NCI-H82 treated with DMSO at 0.1 percent for 48 hours (cell line): Measurements from ENCODE around the gene CHCHD3.

ENCODE experiments used
- DNase-seq: peaks from one replicate; lab custom pipeline; 2025; ENCODE audit not compliant: unreplicated experiment; lab: John Stamatoyannopoulos, UW

CHCHD3 gene

GRCh38 chr7:132871419-132871818, 210.5 kb downstream of the CHCHD3 start:
- DNase-seq = no peak

GRCh38 chr7:132869166-132869861, 212.6 kb downstream of the CHCHD3 start:
- no peak for DNase-seq

- DNase-seq = no peak
Observed at GRCh38 chr7:132866551-132866950, 215.3 kb downstream of the CHCHD3 start.

GRCh38 chr7:132866144-132866531, 215.8 kb downstream of the CHCHD3 start:
- no peak for DNase-seq

DNA sequence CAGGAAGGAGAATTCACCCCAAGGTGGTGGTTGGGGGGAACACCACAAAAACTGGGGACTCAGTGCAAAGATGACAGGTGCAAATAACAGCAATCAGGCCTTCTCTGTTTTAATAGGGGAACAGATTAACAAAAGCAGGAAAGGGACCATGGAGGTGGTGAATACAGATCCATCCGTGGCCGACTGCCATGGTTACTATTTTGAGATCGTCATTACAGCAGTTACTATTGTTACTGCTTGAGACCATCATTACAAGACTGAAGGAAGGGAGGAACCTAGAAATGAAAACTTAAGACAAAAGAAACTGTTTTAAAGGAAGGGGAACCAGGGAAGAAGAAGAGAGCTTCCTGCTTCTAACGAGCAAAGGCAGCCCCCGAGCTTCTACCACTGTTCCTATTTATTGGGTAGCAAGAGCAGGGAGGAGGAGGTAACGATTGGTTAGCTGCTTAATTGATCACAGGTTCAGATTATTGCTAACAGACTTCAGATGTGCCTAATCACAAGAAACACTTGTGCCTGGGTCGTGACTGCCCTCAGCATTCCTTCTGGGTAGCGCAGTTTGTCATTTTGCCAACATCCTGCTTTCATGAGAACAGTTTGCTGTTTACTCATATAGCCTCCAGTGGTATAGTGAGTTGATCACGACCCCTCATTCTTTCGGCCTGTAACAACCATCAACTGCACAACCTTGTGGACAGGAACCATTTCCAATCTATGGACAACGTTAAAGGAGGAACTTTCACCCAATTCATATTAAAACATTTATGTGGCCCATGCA, 216.3 kb downstream of the CHCHD3 start:
- no peak for DNase-seq

- DNase-seq = no peak
Observed at GRCh38 chr7:132861940-132862554, 219.8 kb downstream of the CHCHD3 start.

GRCh38 chr7:132861424-132861823, 220.5 kb downstream of the CHCHD3 start:
- DNase-seq = no peak

GRCh38 chr7:132859199-132859598, 222.7 kb downstream of the CHCHD3 start:
- no peak for DNase-seq

DNA sequence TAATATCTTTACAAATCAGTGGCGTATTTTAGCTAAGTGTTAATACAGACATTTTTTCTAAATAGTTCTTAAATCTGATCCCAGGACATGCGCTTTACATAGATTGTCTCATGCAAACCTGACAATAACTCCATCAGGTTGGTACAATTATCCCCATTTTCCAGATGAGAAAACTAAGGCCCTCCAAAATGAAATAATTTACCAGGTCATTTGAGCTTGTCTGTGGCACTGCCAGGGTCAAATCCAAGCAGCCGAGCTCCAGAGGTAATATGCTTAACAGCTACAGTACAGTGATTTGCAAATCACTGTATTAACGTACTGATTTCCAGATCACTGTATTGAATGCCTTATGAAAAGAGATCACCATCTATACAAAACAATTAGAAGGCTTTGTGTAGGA, 223.1 kb downstream of the CHCHD3 start:
- no peak for DNase-seq

DNA sequence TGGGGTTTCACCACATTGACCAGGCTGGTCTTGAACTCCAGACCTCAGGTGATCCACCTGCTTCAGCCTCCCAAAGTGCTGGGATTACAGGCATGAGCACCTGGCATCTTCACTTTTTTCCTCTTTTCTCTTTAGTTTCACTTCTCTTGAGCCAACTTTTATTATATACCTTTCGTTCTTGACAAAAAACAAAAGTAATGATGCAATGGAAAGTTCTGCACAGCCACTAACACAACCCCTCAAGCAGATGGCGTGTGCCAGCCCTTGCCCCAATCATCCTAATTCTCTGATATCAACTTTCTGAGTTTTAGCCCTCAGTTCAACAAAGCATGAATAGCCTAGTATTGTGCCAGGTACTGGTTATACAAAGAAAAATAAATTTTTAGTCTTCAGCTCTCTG, 223.6 kb downstream of the CHCHD3 start:
- no peak for DNase-seq

GRCh38 chr7:132857703-132858102, 224.2 kb downstream of the CHCHD3 start:
- DNase-seq = no peak

- no peak for DNase-seq
Observed at GRCh38 chr7:132857031-132857430, 224.9 kb downstream of the CHCHD3 start.

- DNase-seq = no peak
Observed at GRCh38 chr7:132856416-132856815, 225.5 kb downstream of the CHCHD3 start.

DNA sequence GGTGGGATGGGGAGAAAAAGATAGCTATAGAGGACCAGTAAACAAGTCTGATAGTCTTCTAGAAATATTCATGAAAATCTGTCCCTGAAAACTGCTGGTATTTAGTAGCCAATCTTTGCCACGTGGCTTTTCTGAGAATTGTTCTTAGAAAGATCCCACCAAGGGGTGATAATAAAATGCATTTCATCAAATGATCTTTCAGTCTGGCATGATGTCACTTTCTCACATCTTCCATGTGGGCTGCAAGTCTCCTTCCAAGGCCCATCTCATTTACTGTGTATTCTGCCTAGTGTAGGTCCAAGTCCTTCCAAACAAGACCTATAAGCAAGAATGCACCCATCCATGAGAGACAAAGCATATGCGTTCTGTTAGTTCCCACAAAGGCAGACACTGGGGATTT, 226.0 kb downstream of the CHCHD3 start:
- DNase-seq = no peak

DNA sequence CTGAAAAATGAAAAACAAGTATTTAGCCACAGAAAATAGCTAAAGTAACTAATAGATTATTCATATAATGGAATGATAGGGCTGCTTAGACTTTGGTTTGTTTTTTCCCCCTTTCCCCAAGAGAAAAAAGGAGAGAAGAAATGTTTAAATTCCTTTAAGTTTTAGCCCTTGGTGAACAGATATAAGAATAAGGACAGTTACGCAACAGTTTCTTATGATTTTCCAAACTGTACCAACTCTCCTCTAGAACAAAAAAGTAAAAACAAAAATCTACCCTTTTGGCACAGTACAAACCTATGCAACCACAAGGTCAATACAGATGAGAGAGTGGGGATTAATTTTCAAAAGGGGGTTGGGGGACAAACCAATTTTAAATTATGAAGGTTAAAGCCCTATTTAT, 227.7 kb downstream of the CHCHD3 start:
- no peak for DNase-seq

- DNase-seq = no peak
Observed at GRCh38 chr7:132847376-132847775, 234.5 kb downstream of the CHCHD3 start.

GRCh38 chr7:132846086-132846485, 235.8 kb downstream of the CHCHD3 start:
- DNase-seq = no peak

DNA sequence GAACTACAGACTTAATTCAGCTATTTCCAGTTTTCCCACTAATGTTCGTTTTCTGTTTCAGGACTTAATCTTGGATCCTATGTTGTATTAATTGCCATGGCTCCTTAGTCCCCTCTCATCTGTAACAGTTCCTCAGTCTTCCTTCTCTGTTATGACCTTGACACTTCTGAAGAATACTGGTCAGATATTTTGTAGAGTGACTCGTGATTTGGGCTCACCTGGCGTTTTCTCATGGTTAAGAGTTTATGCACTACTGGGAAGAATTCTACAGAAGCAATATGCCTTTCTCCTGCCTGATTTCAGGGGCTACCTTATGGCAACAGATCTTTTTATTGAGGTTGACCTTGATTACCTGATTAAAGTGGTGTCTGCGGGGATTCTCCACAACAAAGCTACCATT, 239.4 kb downstream of the CHCHD3 start:
- DNase-seq = no peak

DNA sequence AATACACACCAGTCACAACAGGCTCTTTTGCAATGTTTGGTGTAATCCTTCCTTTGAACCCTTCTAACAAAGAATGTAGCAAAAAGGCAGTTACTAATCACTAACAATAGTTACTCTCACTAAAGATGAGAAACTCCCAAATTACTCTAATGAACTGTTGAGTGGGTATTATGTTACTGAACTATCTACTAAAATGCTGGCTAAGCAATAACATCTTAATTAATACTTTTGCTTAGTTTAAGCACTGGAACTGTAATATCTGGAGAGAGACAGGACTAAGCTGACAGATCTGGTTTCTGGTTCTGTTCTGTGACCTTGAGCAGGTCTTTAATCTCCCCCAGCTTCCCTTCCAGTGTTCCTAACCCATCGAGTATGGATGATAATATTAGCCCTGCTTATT, 241.7 kb downstream of the CHCHD3 start:
- DNase-seq = no peak

- DNase-seq = no peak
Observed at GRCh38 chr7:132838313-132838712, 243.6 kb downstream of the CHCHD3 start.

DNA sequence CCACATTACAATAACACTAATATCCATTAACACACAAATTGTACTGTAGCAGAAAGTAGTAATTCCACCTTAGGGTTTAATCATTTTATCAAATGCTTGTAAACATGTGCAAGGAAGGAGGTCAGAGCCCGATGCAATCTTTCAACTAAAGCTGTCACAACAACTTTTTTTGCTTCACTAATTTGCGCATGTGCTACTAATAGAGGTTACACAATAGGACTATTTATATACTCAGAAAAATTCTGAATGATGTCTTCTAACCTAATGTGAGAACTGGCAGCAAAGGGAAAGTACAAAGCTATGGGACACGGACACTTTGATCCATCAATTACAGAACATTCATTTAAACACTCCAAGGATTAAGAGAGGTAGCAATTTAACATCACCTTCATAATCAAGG, 244.4 kb downstream of the CHCHD3 start:
- no peak for DNase-seq

GRCh38 chr7:132836746-132837145, 245.1 kb downstream of the CHCHD3 start:
- no peak for DNase-seq
